SK-N-DZ (cell line): ENCODE measurements around the gene TPM1. TPM values are rescaled to one million over a fixed set of nuclear protein-coding genes. Genes with fewer than 3 reads are reported as not detected.
"Not testable (repeated sequence)": the region's sequence is repeated elsewhere in the genome, so short reads cannot be mapped to it uniquely, and the experiment has no call there.

Source experiments
- DNase-seq: peaks from one replicate; pipeline ENCODE4 v3.0.0-alpha.2; 2015; ENCODE audit warnings: low spot score
- polyA plus RNA-seq, 2 experiments: library from polyadenylated mRNA; depleted of rRNA; stranded (reverse); fragments of >200 nt; gene quantifications; 2 replicates each; pipeline ENCODE4 v1.2.3, GENCODE V29; 2014

The TPM1 gene
- 151 and 160 TPM in 2 replicates for polyA plus RNA-seq (2014; cell fraction: cytosol; rRNA removed)
- 148 and 158 TPM in 2 replicates for polyA plus RNA-seq (2014; cell fraction: nucleus; rRNA removed)

DNA sequence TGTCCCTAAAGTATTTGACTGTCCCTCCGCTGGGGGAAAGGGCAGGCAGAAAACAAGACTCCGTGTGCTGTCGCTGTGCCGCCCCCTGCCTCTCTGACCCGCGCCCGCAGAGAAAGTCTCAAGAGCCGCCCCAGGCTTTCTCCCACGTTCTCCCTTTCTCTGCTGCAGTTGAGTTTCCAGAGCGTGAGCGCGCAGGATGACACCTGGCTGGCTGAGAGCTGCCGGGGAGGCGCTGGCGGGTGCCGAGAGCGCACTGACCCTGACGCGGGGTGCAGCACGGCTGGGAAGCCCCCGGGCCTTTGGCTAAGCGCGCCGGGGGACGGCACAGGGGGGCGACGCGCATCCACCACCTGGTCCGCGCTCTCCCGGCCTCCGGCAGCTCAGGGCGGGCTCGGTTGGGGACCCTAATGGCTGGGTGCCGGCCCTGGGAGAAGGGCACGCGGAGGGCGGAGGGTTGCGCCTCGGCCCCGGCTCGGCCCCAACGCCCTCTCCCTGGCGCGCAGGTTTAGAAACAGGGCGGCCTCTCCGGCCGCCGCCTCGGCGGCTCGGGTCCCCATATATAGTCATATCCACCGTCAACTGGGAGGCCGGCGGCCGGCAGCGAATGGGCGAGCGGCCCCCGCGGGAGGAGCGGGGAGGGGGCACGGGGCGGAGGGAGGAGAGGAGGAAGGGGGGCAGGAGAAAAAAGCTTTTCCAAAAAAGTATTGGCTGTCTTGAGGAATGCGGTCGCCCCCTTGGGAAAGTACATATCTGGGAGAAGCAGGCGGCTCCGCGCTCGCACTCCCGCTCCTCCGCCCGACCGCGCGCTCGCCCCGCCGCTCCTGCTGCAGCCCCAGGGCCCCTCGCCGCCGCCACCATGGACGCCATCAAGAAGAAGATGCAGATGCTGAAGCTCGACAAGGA, at the start of gene TPM1:
Gene TPM1 (plus strand): TSS at position 774 of the 903 bp plus-strand sequence. CDS start 83 bp downstream, at position 857.
- peak; percentile 73 for DNase-seq

DNA sequence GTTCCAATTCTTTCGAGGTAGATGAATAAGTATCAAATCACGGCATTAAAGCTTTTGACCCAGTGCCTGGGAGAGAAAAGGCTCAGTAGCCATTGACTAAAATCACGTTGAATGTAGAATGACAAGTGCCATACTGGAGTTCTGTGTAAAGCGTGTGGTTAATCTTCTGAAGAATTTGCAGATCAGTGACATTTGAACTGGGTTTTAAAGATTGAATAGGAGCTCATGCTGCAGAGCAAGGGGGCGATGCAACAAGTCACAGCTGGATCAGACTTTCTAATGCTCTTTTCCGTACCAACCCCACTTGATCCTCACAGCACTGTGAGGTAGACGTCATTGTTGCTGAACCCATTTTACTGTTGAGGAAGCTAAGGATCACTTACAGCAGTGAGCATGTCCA, 49.5 kb upstream of the TPM1 start:
- DNase-seq, result no peak

DNA sequence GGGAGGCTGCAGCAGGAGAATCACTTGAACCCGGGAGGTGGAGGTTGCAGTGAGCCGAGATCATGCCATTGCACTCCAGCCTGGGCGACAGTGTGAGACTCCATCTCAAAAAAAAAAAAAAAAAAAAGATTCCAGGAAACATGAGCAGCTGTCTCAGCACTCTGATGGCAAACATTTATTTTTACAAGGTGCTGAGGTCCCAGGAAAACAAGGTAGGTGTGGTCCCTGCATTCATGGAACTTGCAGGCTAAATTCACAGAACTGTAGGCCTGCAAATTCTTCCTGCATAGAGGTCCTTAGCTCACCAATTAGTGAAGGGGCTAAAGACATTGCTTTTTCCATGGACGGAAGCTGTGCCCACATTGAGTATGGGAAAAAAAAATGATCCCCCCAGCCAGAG, 48.9 kb upstream of the TPM1 start:
- not testable (repeated sequence) for DNase-seq

DNA sequence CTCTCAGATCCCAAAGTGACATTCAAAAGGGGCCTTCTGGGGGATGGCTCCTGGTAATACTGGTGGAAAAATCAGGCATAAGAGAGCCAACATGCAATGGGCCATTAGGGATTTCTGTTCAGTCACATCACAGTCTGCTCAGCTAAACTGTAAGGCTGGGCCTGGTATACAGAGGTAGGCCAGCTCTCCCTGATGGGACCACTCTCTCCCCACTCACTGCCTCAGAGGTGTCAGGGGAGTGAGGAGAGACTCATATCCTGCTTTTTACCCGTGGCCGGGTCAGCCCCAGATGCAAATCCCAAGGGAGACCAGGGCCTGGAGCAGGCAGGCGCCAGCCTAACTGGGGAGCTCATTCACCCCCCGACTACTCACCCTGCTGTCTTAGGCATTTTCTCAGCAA, 48.1 kb upstream of the TPM1 start:
- no peak for DNase-seq

GRCh38 chr15:62994975-62995681, 47.4 kb upstream of the TPM1 start:
- DNase-seq, result peak; percentile 9

- DNase-seq, result no peak
Observed at GRCh38 chr15:62997441-62997840, 45.1 kb upstream of the TPM1 start.

GRCh38 chr15:62998262-62998890, 44.2 kb upstream of the TPM1 start:
- DNase-seq, result no peak

DNA sequence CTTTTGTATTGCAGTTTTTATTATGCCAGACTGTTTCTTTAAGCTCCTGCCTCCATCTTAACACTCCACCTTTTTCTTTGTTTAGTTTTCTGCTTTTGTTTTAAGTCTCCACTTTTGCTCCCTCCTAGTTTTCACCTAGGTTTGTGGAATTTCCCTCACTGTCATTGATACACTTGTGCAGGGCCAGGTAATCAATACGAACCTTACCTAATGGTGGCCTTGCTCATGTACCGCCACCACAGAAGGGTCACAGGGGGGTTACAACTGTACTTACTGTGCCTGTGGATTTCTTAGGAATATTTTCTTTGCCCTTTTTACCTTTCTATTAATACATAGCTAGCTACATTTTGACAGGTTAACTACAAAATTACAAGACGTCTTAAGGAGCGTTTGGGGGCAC, 43.4 kb upstream of the TPM1 start:
- DNase-seq, result no peak

GRCh38 chr15:62999923-63000561, 42.5 kb upstream of the TPM1 start:
- no peak for DNase-seq

DNA sequence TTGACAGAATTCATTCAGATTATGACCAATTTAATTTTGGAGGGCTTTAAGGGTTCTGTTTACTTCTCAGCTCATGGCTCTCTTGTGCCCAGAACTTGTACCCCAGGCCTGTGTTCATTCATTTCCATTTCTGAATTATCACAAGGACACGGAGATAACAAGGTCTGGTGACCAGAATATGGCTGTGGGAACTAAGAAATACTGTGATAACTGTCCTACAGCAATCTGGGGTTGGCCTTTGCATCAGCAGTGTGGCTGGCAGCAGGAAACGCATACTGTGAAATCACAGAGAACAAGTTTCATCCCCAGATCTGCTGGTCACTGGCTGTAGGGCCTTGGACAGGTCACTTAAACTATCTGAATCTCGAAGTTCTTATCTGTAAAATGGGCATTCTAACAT, 41.8 kb upstream of the TPM1 start:
- DNase-seq, result no peak

- DNase-seq, result no peak
Observed at GRCh38 chr15:63004211-63004610, 38.3 kb upstream of the TPM1 start.

GRCh38 chr15:63006032-63006878, 36.3 kb upstream of the TPM1 start:
- no peak for DNase-seq

DNA sequence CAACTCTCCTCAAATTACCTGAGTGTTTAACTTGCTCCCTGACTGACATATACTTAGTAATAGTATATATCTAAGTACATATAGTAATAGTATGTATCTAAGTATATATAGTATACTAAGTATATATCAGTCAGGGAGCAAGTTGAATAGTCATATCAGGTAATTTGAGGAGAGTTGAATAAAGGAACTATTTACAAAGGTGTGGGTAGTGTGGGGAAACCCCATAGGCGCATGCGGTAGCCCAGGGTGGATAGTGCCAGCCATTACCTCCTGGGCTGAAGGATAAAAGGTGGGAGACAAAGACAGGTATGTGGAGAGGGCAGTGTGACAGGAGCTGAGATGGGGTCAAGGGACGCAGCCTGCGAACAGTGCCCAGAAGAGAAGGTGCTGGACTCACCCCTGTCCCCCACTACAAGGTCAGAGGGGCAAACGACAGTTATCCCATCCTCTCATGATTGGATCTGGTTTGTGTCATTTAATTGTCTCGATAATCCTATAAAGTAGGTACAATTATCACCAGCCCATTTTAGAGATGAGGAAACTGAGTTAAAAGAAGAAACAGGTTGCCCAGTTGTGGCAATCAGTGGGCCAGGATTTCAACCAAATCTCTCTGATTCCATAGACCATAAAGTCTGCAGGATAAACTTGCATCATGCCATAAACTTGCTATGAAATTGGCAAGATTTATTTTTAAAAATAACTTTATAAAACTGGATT, 34.1 kb upstream of the TPM1 start:
- DNase-seq, result no peak

DNA sequence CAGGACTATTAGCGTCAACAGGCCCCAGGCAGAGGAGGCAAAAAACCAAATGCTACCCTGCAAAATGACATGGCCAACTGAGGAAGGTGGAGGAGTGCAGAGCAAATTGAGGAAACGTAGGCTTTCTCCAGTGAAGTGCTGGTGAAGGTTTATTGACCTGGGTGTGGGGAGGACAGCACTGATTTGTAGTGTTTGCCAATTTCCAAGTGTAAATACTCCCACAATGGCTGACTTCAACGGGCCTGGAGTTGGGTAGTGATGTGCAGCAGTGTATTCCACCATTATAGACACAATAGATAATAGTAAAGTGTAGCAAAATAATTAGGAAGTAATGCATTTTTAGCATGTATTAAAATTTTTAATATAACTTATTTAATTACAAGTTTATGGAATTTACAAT, 32.2 kb upstream of the TPM1 start:
- DNase-seq, result no peak

- DNase-seq, result no peak
Observed at GRCh38 chr15:63010920-63011693, 31.4 kb upstream of the TPM1 start.

- DNase-seq, result no peak
Observed at GRCh38 chr15:63012444-63012843, 30.1 kb upstream of the TPM1 start.

DNA sequence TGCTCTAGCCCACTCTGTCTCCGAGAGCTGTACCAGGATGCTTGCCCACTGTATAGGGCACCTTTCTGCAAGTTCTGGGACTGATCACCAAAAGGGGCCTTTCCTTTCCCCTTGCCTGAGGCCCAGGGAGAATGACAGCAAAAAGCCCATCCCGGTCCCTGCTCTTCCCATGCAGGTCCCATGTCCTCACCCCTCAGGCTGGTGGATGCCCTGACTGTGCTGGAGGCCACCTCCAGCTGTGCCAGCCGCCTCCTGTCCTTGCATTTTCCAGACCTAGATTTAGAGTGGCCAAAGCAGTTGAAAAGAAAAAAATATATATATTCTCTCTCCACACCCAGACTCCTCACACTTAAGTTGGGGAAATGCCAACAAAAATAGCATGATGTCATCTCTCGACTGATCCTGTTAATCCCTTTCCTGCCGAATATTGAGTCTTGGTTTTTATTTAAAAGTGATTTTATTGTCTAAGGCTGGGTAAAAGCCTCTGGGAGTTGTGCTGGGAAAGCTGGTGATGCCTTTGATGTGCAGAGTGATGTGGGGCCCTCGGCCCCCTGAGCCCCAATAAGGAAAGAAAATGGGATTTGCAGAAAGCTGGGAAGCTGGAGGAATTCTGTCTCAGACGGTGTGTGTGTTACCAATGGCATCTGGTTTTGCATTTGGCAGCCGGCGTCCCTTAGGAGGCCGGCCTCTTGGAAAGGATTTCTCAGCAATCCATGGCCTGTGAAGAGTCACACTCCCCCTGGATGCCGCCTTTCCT, 29.3 kb upstream of the TPM1 start:
- no peak for DNase-seq

GRCh38 chr15:63014578-63014977, 28.0 kb upstream of the TPM1 start:
- no peak for DNase-seq

GRCh38 chr15:63015618-63016017, 26.9 kb upstream of the TPM1 start:
- no peak for DNase-seq
